Stimulated activated CD4-positive, alpha-beta T cell treated with anti-CD3 and anti-CD28 coated beads, TNF-alpha, amount 100 ng/mL, for 4 hours (primary cell): ENCODE results near the gene HACD2.
A peak's percentile ranks its signal among the peaks of the same experiment; 100 is the strongest.

Source experiments
- DNase-seq, 3 experiments: peaks; one replicate each; pipeline ENCODE4 v3.0.0-alpha.2; 2020; ENCODE audit warnings: low read depth in 3 of 3

The HACD2 gene

DNA sequence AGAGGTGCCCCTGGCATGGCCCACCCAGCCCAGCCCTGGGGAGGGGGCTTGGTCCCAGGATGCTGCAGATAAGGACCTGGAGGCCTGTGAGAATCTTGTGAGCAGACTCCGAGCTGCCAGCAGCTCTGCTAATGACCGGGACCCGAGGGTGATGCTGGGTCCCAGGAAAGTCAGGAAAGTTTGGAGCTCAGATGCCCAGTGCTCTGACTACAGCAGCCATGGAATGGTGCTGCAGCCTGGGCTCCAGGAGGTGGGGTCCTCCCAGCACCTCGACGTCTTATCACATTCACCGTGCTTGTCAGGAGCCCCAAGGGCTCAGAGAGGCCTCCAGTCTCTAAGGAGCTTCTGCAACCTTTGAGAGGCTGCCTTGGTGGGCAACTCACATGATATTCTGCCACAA lies 101.7 kb downstream of the HACD2 start:
- no peak for DNase-seq

DNA sequence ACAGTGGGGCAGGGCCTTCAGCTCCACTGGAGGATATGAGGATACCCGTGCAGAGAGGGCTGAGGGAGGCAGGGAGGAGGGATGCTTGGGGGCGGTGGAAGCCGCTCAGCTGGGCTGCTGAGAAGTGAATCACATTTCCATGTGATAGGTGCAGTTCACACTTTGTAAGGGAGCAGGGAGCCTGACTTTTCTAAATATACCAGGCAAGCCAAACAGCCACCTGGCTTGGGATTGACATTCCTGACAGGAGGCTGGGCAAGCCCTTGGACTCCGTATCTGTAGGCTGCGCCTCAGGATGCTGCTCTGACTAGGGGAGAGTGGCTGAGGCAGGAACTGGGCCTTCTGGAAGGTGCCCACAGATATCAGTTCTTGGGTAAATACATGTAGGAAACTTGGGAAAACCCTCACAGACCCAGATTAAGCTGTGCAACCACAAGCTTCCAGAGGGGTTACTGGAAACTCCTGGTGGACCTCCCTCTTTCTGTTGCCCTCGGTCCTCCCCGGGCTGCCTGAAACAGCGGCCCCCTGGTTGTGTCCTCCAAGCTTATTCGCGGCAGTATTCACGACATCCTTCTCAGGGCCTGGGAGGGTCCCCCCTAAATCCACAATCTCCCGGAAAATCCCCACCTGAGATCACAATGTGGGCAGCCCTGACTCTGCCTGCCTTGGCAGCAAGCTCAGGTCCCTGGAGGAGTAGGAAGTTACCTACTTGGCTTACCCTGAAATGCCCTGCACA lies 103.0 kb downstream of the HACD2 start:
- no peak for DNase-seq

DNA sequence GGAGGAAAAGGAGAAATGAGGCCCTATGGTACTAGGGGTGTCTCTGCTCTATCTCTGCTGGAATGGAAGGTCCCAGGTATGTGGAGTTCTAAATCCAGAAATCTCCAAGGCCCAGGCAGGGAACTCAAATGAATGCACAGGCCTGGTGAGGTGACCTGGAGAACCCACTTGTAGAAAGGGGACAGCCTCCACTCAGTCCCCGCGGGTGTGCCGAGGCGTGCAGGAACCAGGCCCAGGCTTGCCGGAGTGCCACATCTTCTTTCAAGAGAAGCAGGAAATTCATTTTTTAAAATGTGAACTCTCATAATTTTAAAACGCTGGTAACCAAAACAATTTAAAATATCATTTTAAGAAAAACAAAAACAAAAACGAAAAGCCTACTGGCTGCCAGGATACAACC lies 103.8 kb downstream of the HACD2 start:
- no peak for DNase-seq

DNA sequence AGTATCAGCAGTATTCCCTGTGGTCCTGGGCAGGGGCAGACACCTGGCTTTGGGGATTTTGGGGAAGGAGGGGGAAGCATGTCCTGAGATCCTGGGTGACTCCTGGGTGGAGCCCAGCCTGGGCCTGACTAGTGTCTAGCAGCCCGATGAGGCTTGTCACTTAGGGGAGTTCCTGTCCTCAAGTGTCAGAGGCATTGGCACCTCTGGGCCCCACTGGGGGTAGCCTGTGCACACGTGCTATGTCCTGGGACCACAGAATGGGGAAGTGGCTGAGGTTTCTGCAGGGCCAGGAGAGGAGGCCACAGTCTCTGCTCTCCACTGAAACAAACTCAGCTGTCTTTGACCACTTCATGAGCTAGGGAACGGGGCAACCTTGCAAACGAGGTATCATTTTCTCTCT lies 104.4 kb downstream of the HACD2 start:
- DNase-seq, result no peak

DNA sequence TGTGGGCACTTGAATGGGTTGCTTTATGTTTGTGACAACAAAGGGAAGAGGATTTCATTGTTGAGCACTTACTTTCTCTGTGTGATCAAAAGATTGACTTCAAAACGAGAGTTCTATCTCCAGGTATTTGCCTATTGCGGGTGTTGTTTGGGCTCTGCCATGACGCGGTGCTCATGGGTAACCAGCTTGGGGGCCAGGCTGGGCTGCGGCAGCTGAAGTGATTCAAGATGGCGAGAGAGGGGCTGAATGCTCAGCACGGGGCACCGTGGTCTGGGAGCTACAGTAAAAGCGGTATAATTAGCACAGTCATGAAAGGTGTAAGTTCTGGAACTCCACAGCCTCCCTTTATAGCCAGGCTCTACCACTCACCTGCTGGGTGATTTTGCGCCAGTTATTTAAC lies 105.0 kb downstream of the HACD2 start:
- no peak for DNase-seq

DNA sequence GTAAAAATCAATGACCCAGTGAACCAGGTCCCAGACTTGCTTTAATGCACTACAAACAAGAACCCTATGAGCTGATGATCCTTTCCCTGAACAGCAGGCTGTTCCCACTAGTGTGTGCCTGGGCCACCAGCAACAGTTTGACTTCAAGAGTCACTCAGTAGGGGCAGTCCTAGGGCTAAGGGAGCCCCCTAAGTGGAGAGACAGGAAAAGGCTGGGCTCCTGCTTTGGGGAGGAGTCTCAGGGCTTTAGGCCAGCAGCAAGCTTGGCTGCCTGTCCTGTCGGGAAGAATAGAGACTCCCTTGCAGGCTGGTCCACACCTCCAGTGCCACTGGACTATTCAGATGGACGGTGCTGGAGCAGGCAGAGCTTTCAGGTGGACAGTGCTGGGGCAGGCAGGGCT lies 106.5 kb downstream of the HACD2 start:
- DNase-seq, result no peak

DNA sequence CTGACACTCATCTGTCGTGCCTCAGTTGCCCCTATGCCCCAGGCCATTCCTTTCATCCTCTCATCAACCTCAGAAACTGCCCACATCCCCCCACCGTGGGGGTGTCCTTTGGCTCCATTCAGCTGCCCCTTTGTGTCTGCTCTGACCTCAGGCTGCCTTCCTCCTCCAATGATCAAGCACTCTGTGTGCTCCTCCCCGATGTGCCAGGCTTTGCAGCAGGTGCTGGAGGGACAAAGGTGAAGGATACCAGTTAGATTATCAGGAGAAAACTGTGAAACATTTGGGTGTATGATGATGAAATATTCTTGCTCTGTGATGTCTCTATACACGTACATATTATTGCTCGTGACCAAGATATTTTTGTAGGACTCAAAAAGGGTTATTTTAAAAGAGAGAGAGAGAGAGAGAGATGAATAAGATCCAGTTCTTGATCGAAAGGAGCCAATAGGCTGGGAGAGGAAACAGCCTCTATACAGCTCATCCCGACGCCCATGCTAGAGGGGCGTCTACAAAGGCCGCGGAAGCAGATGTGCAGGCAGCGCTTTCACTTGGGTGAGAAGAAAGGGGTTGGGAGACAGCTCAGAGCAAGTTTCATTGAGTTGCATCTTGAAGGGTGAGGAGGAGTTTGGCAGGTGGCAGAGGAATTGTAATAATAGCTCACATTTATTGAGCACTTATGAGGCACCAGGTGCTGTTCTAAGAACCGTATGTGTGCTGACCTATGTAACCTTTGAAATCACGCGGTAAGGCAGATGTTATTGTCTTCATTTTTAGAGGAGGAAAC lies 107.7 kb downstream of the HACD2 start:
- DNase-seq, result no peak

DNA sequence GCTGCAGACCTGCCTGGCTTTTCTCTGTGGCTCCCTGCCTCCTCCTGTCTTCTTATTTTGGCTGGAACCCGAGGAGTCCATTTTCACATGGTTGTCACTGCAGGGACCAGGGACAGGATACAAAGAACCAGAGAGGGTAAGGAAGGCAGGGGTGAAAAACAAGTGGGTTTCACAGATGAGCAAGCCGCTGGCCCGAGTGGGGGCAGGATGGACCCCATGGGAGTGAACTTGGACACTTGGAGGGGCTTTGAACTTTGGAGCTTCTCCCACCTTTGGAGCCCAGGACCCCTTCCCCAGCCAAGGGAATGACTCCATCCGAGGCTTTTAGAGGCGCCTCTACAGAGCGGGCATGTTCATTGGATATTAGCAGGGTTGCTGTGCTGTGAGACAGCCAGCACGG lies 109.1 kb downstream of the HACD2 start:
- DNase-seq, result no peak

DNA sequence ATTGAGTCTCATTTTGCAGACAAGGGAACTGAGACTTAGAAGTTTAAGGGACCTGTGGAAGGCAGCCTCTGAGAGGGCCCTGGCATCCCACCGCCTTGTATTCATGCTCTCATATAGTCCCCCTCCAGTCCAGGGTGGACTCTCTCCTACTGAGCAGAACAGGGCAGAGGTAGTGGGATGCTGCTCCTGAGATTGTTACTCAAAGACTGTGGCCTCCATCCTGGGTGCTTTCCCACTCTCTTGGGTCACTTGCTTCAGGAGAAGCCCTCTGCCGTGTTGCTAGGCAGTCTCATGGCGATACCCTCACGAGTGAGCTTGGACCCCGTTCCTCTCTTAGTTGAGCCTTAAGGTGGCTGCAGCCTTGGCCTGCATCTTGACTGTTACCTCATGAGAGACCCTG lies 113.7 kb downstream of the HACD2 start:
- no peak for DNase-seq

DNA sequence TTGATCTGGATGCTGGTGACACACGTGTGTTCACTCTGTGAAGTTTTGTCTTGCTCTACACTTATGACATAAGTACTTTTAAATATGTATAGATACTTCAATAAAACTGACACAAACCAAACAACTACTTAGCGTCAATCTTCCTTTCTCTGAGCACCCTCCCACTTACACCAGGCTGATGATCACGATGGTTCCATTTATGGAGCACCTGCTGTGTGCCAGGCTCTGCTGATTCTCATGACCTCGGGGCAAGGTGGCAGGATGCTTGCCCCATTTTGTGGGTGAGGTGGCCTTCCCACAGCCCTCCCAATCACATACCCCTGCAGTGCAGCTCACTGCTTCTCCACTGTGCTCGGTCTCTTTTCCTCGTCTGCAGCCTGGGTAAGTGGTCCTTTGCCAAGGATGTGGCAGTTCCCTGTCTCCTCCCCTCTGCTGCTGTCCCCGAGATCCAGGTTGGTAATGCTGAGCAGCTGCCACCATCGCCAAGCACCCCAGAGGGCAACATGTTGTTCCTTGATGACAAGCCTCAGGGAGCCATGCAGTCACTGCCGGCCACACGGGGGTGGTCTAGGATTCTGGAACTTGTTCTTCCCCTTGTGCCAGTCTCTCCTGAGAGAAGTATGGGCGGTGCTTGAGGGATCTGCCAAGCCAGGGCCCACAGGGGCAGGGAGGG lies 115.4 kb downstream of the HACD2 start:
- no peak for DNase-seq

DNA sequence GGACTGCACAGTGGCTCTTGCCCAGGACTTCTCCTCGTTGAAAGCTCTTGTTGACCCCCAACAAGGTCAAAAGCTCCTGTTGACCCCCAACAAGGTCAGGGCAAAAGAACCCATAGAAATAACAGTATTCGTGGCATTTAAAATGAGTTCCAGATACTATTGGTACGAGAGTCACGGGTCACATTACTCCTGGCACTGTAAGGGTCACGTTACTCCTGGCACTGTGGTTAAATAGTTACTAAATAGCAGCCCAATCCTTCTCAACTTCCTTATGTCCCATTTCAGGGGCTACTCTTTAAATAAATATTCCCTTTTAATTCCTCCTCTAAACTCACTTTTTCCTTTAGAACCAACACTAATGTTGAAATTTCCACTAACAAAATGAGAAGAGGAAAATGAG lies 117.8 kb downstream of the HACD2 start:
- DNase-seq, result no peak

DNA sequence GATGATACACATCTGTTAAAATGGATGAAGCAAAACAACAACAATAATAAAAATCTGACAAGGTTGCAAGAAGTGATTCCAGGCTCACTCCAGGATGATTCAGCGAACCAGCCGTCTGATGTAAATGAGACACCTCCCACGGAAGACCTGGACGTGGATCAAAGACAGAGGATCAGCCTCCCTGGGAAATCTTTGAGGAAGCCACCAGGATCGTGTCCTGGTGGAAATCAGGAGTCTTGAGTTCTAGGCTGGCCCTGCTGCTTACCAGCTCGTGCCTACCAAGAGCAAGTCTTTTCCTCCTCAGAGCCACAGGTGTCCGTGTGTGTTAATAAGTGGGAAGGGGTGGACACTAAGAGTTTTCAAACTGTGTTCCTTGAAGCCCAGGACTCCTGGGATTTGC lies 120.6 kb downstream of the HACD2 start:
- DNase-seq, result no peak

DNA sequence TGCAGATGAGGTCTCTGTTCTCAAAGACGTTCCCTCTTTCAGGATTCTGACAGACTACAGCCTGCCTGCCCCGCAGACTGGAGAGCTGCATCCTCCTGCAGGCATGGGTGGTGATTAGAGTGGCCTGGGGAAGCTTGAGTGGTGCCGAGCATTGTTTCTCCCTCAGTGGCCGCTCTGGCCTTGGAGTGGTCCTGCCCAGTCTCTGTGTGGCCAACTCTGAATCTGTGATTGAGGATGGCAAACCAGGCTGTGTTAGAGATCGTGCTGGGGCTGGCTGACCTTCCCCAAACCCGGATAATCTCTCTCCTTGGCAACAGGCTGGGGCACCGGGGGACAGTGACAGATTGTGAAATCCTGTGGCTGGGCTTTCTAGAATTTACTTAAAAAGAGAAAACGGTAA lies 125.0 kb downstream of the HACD2 start:
- no peak for DNase-seq

DNA sequence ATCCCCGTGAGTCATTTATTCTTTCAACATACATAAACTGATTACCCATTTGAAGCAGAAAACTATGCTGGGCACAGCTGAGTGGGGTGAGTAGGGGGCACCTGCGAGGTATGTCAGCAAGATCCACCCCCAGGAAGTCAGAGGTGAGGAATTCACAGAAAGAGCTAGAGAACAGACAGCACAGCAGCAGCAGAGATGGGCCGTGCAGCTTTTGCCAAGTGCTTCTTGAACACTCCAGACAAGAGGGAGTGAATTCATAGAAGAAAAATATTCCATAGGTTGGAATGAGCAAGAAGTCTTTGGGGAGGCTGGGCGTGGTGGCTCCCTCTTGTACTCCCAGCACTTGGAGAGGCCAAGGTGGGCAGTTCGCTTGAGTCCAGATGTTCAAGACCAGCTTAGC lies 126.6 kb downstream of the HACD2 start:
- no peak for DNase-seq

DNA sequence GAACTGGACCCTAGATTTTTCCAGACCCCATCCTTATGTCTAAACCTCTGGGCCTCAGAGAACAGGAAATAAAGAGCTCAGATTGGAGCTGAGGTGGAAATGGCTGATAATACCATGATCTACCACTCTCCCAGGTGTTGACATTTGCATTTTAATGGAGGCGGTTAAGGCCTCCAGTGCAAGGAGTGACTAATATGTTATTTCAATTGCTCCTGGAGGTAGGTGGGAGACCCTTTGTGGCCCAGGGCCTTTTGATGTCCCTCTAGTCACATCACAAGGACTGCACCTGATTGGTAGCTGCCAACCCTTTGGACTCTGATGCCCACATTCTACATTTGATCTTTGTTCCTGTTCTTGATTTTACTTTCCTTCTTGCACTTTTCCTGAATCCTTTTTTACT lies 127.0 kb downstream of the HACD2 start:
- no peak for DNase-seq

DNA sequence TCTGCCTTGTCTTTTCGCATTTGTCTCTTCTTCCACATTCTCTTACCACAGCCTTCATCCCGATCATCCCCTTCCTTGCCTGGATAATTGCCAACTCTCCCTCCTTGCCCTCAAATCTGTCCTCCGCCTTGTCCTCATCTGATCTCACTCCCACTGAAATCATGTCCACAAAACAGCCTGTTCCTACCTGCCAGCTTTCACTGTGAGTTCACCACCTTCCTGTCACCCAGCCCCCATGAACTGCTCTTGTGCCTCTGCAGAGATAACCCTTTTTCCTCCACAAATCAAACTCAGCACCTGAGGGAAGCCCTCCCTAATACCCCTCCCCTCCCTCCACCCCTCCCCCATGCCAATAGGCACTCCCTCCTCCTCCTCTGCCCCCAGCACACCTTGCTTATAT lies 131.2 kb downstream of the HACD2 start:
- no peak for DNase-seq

DNA sequence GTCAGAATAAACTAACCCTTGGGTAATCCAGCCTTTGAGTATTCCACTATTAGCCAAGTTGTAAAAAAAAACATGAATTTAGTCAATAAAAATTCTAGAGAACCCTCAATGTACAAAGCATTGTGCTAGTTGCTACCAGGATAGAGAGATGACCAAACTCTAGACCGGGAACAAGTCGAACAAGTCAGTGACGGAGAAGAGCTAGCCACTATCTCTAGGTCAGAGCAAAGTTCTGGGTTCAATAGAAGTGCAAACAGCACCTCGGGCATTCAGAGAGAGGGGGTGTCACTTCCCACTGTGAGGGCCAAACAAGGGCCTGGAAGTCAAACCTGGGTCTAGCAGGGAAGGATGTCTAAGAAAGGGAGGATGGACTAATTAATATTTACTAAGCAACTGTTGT lies 133.7 kb downstream of the HACD2 start:
- no peak for DNase-seq

DNA sequence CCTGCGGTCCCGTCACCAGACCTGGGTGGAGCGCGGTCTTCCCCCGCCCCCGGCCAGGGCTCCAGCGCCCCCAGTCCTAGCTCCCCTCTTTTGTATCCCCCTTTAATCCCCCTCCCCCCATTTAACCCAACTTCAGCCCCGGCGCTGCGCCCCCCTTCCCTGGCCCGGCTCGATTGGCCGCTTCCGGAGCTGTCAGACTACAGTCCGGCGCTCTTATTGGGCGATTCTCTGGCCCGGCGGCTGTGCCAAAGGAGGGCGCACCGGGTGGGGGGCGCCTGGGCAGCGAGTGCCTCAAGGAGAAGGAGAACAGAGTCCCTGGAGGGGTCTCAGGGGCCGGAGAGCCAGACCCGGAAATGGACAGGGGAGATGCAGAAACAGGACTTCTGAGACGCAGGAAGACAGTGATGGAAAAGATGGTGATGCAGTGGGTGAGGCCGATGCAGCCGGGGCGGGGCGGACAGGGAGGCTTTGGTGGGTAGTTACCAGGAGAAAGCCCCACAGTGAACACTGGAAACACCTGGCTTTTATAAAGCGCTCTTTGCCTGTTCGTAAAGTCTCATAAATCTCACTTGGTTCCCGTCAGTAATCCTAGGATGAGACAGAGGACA lies 134.8 kb downstream of the HACD2 start:
- no peak for DNase-seq

DNA sequence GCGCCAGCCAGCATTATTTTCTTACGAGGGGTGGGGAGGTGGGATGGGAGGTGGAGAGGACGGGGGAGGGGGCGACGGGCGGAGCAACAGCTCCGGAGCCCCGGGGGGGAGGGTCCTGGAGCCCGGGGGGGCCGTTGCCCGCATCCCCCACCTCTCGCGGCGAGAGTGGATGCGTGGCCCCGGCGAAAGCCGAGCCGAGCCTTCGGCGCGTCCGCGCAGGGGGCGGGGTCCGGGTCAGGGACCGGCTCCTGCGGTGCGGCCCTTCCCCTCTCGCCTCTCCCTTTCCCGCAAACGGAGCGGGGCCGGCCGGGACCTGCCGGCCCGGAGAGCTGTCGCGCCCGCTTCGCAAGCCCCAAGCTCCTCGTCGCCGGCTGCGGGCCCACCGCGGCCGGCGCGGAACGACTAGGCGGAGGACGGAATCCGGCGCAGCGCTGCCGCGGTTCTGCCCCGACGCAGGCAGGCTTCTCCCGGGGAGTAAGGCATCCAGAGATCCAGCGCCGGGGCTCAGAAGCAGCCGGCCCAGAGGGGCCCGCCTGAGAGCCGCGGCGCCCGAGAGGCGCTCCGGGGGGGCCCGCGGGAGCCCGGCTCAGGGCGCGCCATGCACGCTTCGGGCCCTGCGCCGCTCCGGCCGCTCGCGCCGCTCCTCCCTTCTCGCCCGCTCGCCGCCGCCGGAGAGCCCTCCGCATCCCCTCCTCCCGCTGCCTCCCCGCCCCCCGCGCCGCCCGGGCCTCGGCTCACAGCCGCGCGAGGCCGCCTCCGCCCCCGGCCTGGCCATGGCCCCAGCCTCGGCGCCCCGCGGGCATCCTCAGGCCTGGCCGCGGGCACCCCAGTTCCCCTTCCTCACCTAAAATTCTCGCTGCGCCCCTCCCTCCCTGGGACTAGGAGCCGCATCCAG lies 135.5 kb downstream of the HACD2 start:
- DNase-seq, result peak in 1 of 3 experiments; percentile 5

DNA sequence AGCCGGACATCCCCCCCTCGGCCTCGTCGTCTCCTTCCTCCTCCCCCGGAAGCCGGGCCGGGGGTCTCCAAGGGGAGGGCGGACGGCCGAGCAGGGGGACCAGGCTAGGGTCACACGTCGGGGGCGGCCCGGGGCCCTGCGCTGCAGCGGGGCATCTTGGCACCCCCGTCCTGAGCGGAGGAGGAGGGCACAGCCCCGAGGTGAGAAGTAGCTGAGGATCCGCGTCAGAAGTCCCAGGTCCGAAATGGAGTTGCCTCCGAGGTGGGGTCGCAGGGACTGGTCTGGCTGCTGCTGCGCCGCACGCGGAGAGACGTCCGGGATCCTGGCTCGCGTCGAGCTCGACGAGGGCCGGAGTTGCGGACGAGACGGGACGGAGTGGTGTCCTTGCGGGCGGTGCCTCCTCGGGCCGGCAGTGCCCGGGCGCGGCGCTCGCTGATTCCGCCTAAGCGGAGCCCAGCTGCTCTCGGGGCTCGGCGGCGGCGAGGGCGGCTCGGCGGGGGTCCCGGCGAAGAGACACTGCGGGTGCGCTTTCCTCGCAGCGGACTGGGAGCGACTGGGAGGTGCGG lies 136.2 kb downstream of the HACD2 start, which contains the start of gene ADCY5:
TSS of gene ADCY5 (minus strand) at position 555 of the 566 bp plus-strand sequence. CDS start at position 10, 545 bp downstream.
- no peak for DNase-seq
